Thyroid gland (tissue), 4 donors: Measurements from ENCODE around the gene ENAH. TPM values are rescaled to one million over a fixed set of nuclear protein-coding genes. Genes with fewer than 3 reads are reported as not detected.

Source experiments
- DNase-seq, 2 donors: peaks; one replicate each; pipeline ENCODE4 v3.0.0-alpha.2; 2019
- H3K27ac ChIP-seq, 3 donors: fragments of 200-600 bp; sonication (generic); 1 replicate in 2 of 3; 2 replicates in 1 of 3; pipeline ENCODE4 v1.5.1; 2016 to 2019; ENCODE audit warnings: mild to moderate bottlenecking in 1 of 3, moderate library complexity in 1 of 3
- H3K27me3 ChIP-seq: fragments of 200-600 bp; sonication (generic); one replicate; pipeline ENCODE4 v1.5.1; 2019
- H3K36me3 ChIP-seq, 2 donors: fragments of 200-600 bp; sonication (generic); one replicate each; pipeline ENCODE4 v1.5.1; 2016 to 2019
- H3K4me1 ChIP-seq, 2 donors: fragments of 200-600 bp; sonication (generic); one replicate each; pipeline ENCODE4 v1.5.1; 2017 to 2019
- H3K4me3 ChIP-seq, 3 donors: fragments of 200-600 bp; sonication (generic); replicated peaks in 1 of 3; 1 replicate in 2 of 3; 2 replicates in 1 of 3; pipeline ENCODE4 v1.5.1; 2016; ENCODE audit warnings: mild to moderate bottlenecking in 1 of 3
- H3K9me3 ChIP-seq: fragments of 200-600 bp; sonication (generic); one replicate; pipeline ENCODE4 v1.5.1; 2017
- POLR2A ChIP-seq, 2 donors: fragments of 450-650 bp; IDR thresholded peaks; one replicate each; pipeline ENCODE4 v1.6.1; 2017; ENCODE audit warnings: antibody characterized with exemption in 2 of 2, mild to moderate bottlenecking in 2 of 2, moderate library complexity in 1 of 2
- WGBS, 2 donors: methylation state at CpG; one replicate each; pipeline ENCODE4 v1.1.5; 2017; 5-methylcytosine and 5-hydroxymethylcytosine counted together
- intact Hi-C: fragments of 100-400 bp; cut with DNase I; formaldehyde crosslinking; loops from one replicate; pipeline ENCODE4 v1.15.1; 2023
- total RNA-seq, 4 donors: library from RNA; depleted of rRNA; stranded (reverse); fragments of >200 nt; gene quantifications; one replicate each; pipeline ENCODE4 v1.2.3, GENCODE V29; 2016
- TF ChIP-seq, protein P1 (sequence below), 6 experiments: fragments of 200-600 bp in 3 of 6; fragments of 450-650 bp in 3 of 6; sonication (generic) in 3 of 6; IDR thresholded peaks; one replicate each; pipeline ENCODE4 v1.5.1; 2016 to 2019; ENCODE audit warnings: antibody characterized with exemption in 6 of 6, mild to moderate bottlenecking in 2 of 6, inconsistent platforms in 1 of 6, moderate library complexity in 1 of 6

Gene ENAH
- total RNA-seq, 4 donors from 2014 or later, result 24.5 to 31.4 (median 28.5) TPM

GRCh38 chr1:225484657-225485214 lies 168.2 kb downstream of the ENAH start:
- H3K4me3 ChIP-seq, result no peak overlapping the region
- TF ChIP-seq, protein P1, sequence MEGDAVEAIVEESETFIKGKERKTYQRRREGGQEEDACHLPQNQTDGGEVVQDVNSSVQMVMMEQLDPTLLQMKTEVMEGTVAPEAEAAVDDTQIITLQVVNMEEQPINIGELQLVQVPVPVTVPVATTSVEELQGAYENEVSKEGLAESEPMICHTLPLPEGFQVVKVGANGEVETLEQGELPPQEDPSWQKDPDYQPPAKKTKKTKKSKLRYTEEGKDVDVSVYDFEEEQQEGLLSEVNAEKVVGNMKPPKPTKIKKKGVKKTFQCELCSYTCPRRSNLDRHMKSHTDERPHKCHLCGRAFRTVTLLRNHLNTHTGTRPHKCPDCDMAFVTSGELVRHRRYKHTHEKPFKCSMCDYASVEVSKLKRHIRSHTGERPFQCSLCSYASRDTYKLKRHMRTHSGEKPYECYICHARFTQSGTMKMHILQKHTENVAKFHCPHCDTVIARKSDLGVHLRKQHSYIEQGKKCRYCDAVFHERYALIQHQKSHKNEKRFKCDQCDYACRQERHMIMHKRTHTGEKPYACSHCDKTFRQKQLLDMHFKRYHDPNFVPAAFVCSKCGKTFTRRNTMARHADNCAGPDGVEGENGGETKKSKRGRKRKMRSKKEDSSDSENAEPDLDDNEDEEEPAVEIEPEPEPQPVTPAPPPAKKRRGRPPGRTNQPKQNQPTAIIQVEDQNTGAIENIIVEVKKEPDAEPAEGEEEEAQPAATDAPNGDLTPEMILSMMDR (IDR thresholded peaks at IDR 0.05), result no peak
- TF ChIP-seq POLR2A (IDR thresholded peaks at IDR 0.05), result no peak
- no peak for DNase-seq
- H3K27me3 ChIP-seq, result no peaks in the 10 kb centered on the region
- H3K27ac ChIP-seq, result no peak overlapping the region
- no peaks in the 10 kb centered on the region for H3K36me3 ChIP-seq
- intact Hi-C loops, result no loop called here
- H3K9me3 ChIP-seq, result no peaks in the 10 kb centered on the region
- H3K4me1 ChIP-seq, result peaks cover 0 to 3% of the 10 kb centered on the region in 2 donors
- WGBS, 2 donors, result 67 to 76% methylated on average over 10 of the region's 10 CpGs

DNA sequence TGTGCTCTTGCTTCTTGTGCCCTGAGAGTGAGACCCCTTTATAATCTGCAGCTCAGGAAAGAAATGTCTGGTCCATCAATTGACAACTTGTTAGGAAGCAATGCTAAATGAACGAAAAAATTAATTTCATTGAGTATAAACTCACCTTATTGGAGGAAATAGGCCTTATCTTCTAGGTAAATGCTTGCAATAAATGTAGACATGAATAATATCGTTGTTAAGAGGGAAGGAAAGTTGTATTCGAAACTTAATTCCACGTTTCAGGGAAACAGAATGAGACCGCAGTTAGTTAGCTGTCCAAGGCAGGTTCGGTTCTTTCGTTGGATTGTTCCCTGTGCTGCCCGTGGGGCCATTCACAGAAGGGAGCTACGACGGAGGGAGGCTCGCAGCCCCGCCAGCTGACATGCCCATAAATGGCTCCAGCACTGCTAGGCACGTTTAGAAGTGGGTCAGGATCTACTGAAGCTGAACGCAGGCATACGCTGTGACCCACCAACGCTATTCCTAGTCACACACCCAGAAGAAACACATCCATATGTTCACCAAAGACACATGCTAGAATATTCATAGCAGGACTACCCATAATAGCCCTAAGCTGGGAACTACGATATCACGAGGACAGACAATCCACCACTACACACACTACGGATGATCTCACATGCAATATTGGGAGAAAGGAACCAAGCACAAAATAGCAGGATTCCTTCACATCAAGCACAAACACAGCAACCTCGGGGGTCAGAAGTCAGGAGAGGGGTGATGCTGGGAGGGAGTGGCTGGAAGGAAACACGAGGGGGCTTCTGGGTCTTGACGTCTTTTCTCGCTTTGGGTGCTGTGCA lies 168.9 kb downstream of the ENAH start:
- TF ChIP-seq, protein P1 (IDR thresholded peaks at IDR 0.05), result no peak
- no peak for TF ChIP-seq POLR2A (IDR thresholded peaks at IDR 0.05)
- no peaks in the 10 kb centered on the region for H3K27me3 ChIP-seq
- H3K4me1 ChIP-seq, result peaks cover 0 to 3% of the 10 kb centered on the region in 2 donors
- H3K4me3 ChIP-seq, result no peak overlapping the region
- DNase-seq, result no peak
- WGBS, 2 donors, result 66 to 67% methylated on average over 23 of the region's 23 CpGs
- H3K36me3 ChIP-seq, result no peaks in the 10 kb centered on the region
- no peak overlapping the region for H3K27ac ChIP-seq
- no peaks in the 10 kb centered on the region for H3K9me3 ChIP-seq
- intact Hi-C loops, result no loop called here

DNA sequence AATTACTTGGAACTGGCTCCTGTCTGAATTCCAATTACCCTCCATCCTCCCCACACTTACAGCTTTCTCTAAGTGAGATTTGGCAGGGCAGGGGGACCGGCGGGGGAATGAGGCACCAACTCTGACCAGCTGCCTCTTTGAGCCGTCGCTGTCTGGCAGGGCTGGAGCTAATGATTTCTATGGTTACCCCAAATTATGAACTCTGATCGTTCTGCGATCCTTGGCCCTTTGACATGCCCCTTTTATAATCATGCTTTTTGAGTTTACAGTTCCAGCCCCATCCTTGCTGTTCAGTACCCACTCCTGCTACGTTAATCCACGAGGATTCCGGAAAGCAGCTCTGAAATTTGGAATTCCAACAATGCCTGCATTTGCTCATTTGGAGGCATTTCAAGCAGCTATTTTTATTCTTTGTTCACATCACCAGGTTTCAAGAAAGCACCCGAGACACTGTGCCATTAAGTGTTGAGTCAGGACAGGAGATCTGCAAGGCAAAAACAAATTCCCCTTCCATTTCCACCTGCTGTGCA lies 170.4 kb downstream of the ENAH start:
- H3K27ac ChIP-seq, result no peak overlapping the region
- H3K36me3 ChIP-seq, result no peaks in the 10 kb centered on the region
- H3K9me3 ChIP-seq, result no peaks in the 10 kb centered on the region
- no peaks in the 10 kb centered on the region for H3K27me3 ChIP-seq
- no peaks in the 10 kb centered on the region for H3K4me1 ChIP-seq
- TF ChIP-seq, protein P1 (IDR thresholded peaks at IDR 0.05), result no peak
- TF ChIP-seq POLR2A (IDR thresholded peaks at IDR 0.05), result no peak
- no peak for DNase-seq
- WGBS, 2 donors, result 65 to 69% methylated on average over 10 of the region's 10 CpGs
- H3K4me3 ChIP-seq, result no peak overlapping the region
- intact Hi-C loops, result no loop called here

- no peak for TF ChIP-seq POLR2A (IDR thresholded peaks at IDR 0.05)
- TF ChIP-seq, protein P1 (IDR thresholded peaks at IDR 0.05), result no peak
- WGBS, 2 donors, result 55 to 62% methylated on average over 6 of the region's 6 CpGs
- H3K4me1 ChIP-seq, result no peaks in the 10 kb centered on the region
- H3K4me3 ChIP-seq, result no peak overlapping the region
- no peaks in the 10 kb centered on the region for H3K36me3 ChIP-seq
- no peak for DNase-seq
- H3K9me3 ChIP-seq, result no peaks in the 10 kb centered on the region
- H3K27ac ChIP-seq, result no peak overlapping the region
- intact Hi-C loops, result no loop called here
- H3K27me3 ChIP-seq, result no peaks in the 10 kb centered on the region
Observed at GRCh38 chr1:225481738-225482137, 171.2 kb downstream of the ENAH start.
